HEK293T (cell line): ENCODE data around the gene CLGN.

Experiments
- CTCF ChIA-PET: fragments of 350-600 bp; formaldehyde crosslinking; extraction: SDS; loops from one replicate; lab custom pipeline; 2021; ENCODE audit warnings: antibody characterized with exemption, inconsistent platforms; lab: Yijun Ruan, JAX
- POLR2A ChIA-PET: fragments of 350-600 bp; formaldehyde crosslinking; extraction: SDS; loops from one replicate; lab custom pipeline; 2020; ENCODE audit warnings: antibody characterized with exemption, inconsistent platforms; lab: Yijun Ruan, JAX
- DNase-seq: peaks from one replicate; pipeline ENCODE4 v3.0.0; 2012; ENCODE audit warnings: mixed read lengths; ENCODE audit errors: extremely low spot score
- ARNT ChIP-seq: fragments of 450-650 bp; IDR thresholded peaks from 2 replicates; pipeline ENCODE4 v1.6.1; 2017; ENCODE audit warnings: mild to moderate bottlenecking
- BHLHE40 ChIP-seq: fragments of 450-650 bp; IDR thresholded peaks from 2 replicates; pipeline ENCODE4 v1.6.1; 2016; ENCODE audit warnings: mild to moderate bottlenecking, moderate library complexity, borderline replicate concordance
- CTBP1 ChIP-seq: fragments of 450-650 bp; IDR thresholded peaks from 2 replicates; pipeline ENCODE4 v1.6.1; 2016; ENCODE audit warnings: borderline replicate concordance
- ELF4 ChIP-seq: fragments of 450-650 bp; IDR thresholded peaks from 2 replicates; pipeline ENCODE4 v1.6.1; 2017; ENCODE audit warnings: antibody characterized with exemption
- FOXA1 ChIP-seq: fragments of 450-650 bp; IDR thresholded peaks from 2 replicates; pipeline ENCODE4 v1.6.1; 2016; ENCODE audit warnings: mild to moderate bottlenecking
- FOXK2 ChIP-seq: fragments of 450-650 bp; IDR thresholded peaks from 2 replicates; pipeline ENCODE4 v1.6.1; 2016; ENCODE audit warnings: mild to moderate bottlenecking
- FOXM1 ChIP-seq: fragments of 450-650 bp; IDR thresholded peaks from 2 replicates; pipeline ENCODE4 v1.6.1; 2017; ENCODE audit warnings: mild to moderate bottlenecking, borderline replicate concordance
- HDGF ChIP-seq: fragments of 450-650 bp; IDR thresholded peaks from 2 replicates; pipeline ENCODE4 v1.6.1; 2017; ENCODE audit warnings: antibody characterized with exemption, borderline replicate concordance
- L3MBTL2 ChIP-seq: fragments of 450-650 bp; conservative IDR thresholded peaks from 2 replicates; pipeline ENCODE4 v1.6.1; 2016; ENCODE audit warnings: mild to moderate bottlenecking
- LEF1 ChIP-seq: fragments of 450-650 bp; IDR thresholded peaks from 2 replicates; pipeline ENCODE4 v1.6.1; 2017; ENCODE audit warnings: mild to moderate bottlenecking, borderline replicate concordance
- NFRKB ChIP-seq: fragments of 450-650 bp; IDR thresholded peaks from 2 replicates; pipeline ENCODE4 v1.6.1; 2016; ENCODE audit warnings: mild to moderate bottlenecking, moderate library complexity
- SP1 ChIP-seq: fragments of 450-650 bp; IDR thresholded peaks from 2 replicates; pipeline ENCODE4 v1.6.1; 2017
- SUZ12 ChIP-seq: fragments of 450-650 bp; IDR thresholded peaks from 2 replicates; pipeline ENCODE4 v1.6.1; 2016; ENCODE audit warnings: mild to moderate bottlenecking
- TARDBP ChIP-seq: fragments of 450-650 bp; IDR thresholded peaks from 2 replicates; pipeline ENCODE4 v1.6.1; 2016
- ZNF384 ChIP-seq: fragments of 450-650 bp; IDR thresholded peaks from 2 replicates; pipeline ENCODE4 v1.6.1; 2016
- TF ChIP-seq, protein P1 (sequence below): fragments of 450-650 bp; IDR thresholded peaks from 2 replicates; pipeline ENCODE4 v1.6.1; 2016

CLGN gene

DNA sequence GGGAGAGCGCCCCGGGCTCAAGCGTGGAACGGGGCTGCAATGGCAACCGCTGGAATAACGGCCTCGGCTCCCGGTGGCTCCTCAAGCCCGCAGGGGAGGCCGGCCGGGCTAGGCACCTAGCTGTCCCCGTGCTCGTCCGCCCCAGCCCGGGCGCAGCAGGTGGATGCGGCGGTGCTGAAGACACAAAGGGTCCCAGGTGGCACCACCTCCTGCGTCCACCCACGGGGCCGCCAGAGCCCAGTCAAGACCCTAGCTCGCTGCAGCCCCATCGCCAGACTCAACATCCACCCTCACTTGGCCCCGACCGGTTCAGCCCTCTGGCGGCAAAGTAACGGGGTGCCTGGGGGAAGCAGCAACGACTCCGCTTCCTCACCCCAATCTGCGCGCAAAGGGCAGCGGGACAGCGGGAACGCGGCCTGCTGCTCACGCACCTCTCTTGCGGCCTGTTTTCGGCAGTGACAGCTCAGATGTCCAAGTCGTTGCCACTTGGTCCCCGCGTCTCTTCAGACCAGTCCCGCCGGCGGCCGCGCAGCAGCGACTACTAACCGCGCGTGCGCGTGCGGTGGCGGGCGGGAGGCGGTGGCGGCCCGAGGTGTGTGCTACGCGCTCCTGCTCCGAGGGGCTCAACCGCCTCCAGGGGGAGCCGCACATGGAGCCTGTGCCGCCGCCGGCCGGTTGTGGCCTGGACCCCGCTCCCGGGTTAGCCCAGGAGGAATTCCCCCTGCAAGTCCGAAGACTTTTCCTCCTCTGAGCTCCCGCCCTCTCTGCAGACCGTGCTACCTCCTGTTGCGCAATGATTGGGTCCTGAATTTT, at the start of gene CLGN:
CLGN (minus strand) TSS at position 543 of the 813 bp plus-strand sequence. CDS start 14,570 bp downstream, outside the sequence.
- TF ChIP-seq ARNT (no peak), CTBP1 (0 out of 2 replicates have a peak, but pooled peaks have one; percentile 28), SUZ12 (no peak), ELF4 (no peak), FOXA1 (no peak), L3MBTL2 (peak; percentile 83)
- TF ChIP-seq, protein P1, sequence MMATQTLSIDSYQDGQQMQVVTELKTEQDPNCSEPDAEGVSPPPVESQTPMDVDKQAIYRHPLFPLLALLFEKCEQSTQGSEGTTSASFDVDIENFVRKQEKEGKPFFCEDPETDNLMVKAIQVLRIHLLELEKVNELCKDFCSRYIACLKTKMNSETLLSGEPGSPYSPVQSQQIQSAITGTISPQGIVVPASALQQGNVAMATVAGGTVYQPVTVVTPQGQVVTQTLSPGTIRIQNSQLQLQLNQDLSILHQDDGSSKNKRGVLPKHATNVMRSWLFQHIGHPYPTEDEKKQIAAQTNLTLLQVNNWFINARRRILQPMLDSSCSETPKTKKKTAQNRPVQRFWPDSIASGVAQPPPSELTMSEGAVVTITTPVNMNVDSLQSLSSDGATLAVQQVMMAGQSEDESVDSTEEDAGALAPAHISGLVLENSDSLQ = no peak
- peak; percentile 93 for DNase-seq
- ChIA-PET POLR2A (interaction anchor here (0.8 to 3.1 kb wide), 9 partner anchors 9 to 526 kb away, joined by 3 to 26 read pairs (median 5); partner anchors contain the start of genes SCOC and TBC1D9), CTCF (interaction anchor here (0.6 to 1.8 kb wide), 19 partner anchors 10 to 183 kb away, joined by 3 to 16 read pairs (median 4); no protein-coding TSS in a partner anchor)

GRCh38 chr4:140472156-140472555, 44.7 kb upstream of the CLGN start:
- CTCF ChIA-PET = no interaction called here
- no peak for DNase-seq
- POLR2A ChIA-PET = no interaction called here
- TF ChIP-seq CTBP1 (no peak), FOXK2 (no peak), NFRKB (no peak), SP1 (no peak)

- ChIA-PET CTCF (interaction anchor here (0.8 kb wide), 1 partner anchor 11 kb away, joined by 3 read pairs; no protein-coding TSS in a partner anchor), POLR2A (no interaction called here)
- TF ChIP-seq, protein P1 = no peak
- TF ChIP-seq FOXA1 (no peak), SUZ12 (no peak), CTBP1 (no peak), FOXK2 (no peak), ELF4 (no peak), HDGF (no peak), TARDBP (no peak), BHLHE40 (no peak), FOXM1 (no peak), SP1 (no peak), ZNF384 (no peak), ARNT (no peak), L3MBTL2 (no peak), NFRKB (no peak), LEF1 (no peak)
- DNase-seq = no peak
Observed at GRCh38 chr4:140469791-140470733, 42.6 kb upstream of the CLGN start.

GRCh38 chr4:140466146-140466545, 38.7 kb upstream of the CLGN start:
- TF ChIP-seq ARNT = no peak
- TF ChIP-seq ZNF384 = no peak
- no peak for TF ChIP-seq FOXA1
- TF ChIP-seq LEF1 = no peak
- no peak for TF ChIP-seq TARDBP
- no peak for TF ChIP-seq NFRKB
- no peak for TF ChIP-seq FOXK2
- TF ChIP-seq BHLHE40 = no peak
- TF ChIP-seq, protein P1 = no peak
- TF ChIP-seq CTBP1 = no peak
- no peak for TF ChIP-seq FOXM1
- no peak for TF ChIP-seq ELF4
- TF ChIP-seq SP1 = no peak
- no peak for TF ChIP-seq HDGF
- TF ChIP-seq L3MBTL2 = no peak
- POLR2A ChIA-PET = no interaction called here
- no peak for DNase-seq
- CTCF ChIA-PET = interaction anchor here (0.6 kb wide), 1 partner anchor 110 kb away, joined by 9 read pairs; no protein-coding TSS in a partner anchor

DNA sequence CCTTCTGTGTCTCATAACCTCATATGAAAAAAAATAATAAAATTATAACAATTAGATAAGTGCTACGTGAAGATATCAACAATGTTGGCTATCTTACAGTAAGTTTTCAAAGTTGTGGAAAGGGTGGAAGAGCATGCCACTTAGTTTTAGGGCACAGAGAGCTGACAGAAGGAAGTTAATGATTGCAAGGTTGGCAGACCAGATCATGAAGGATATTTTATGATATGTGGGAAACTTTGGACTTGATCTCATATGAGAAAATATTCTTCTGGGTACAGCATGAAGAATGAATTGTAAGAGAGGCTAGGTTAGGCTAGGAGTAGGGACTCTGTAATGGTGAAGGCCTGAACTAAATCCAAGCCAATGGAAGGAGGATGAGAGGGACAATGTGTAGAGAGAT, 36.2 kb upstream of the CLGN start:
- TF ChIP-seq ZNF384 (no peak), ELF4 (no peak), L3MBTL2 (no peak), BHLHE40 (no peak), SP1 (no peak), LEF1 (no peak), ARNT (no peak), NFRKB (no peak)
- ChIA-PET POLR2A (interaction anchor here (0.8 kb wide), 1 partner anchor 91 kb away, joined by 3 read pairs; no protein-coding TSS in a partner anchor), CTCF (interaction anchor here (1.4 to 1.6 kb wide), 2 partner anchors 10 to 36 kb away, joined by 3 to 4 read pairs; partner anchors contain the start of gene CLGN)
- DNase-seq = no peak
